A549 (cell line): ENCODE measurements around the gene RNF5. TPM values are rescaled to one million over a fixed set of nuclear protein-coding genes. Genes with fewer than 3 reads are reported as not detected.
"Not testable (repeated sequence)": the region's sequence is repeated elsewhere in the genome, so short reads cannot be mapped to it uniquely, and the experiment has no call there.

Experiments
- ATAC-seq, 2 experiments: fragments of 200-7000 bp in 1 of 2; fragments of >200 bp in 1 of 2; cut with Nextera tagmentation in 1 of 2; cut with Tn5 transposase in 1 of 2; 3 replicates each; pipeline versions ENCODE4 v1.8.0 to v1.9.1; 2018 to 2020; ENCODE audit warnings: mild to moderate bottlenecking in 1 of 2, moderate library complexity in 1 of 2
- CTCF ChIA-PET: fragments of 300-600 bp; sonication (Branson Sonifier 250); formaldehyde crosslinking; extraction: SDS; loops from one replicate; lab custom pipeline; 2021; ENCODE audit warnings: antibody characterized with exemption, inconsistent platforms; lab: Yijun Ruan, JAX
- POLR2A ChIA-PET: fragments of 350-600 bp; formaldehyde crosslinking; extraction: SDS; loops from one replicate; lab custom pipeline; 2021; ENCODE audit warnings: antibody characterized with exemption, inconsistent platforms; lab: Yijun Ruan, JAX
- DNase-seq, 2 experiments: peaks; one replicate each; pipeline versions ENCODE4 v3.0.0 to v3.0.0-alpha.2; 2011 to 2016; ENCODE audit warnings: low read depth in 1 of 2, low spot score in 1 of 2
- FAIRE-seq: peaks from 2 replicates; lab custom pipeline; 2011; peaks lifted over from hg19 to GRCh38; lab: Jason Lieb, UNC
- H3K27ac ChIP-seq, 2 experiments: fragments of >200 bp; sonication (Bioruptor Twin); formaldehyde crosslinking; 3 replicates each; pipeline ENCODE4 v1.5.1; 2016 to 2017
- H3K4me1 ChIP-seq: fragments of >200 bp; sonication (Bioruptor Twin); formaldehyde crosslinking; 3 replicates; pipeline ENCODE4 v1.6.1; 2016
- H3K4me2 ChIP-seq: fragments of >200 bp; sonication (Bioruptor Twin); formaldehyde crosslinking; 3 replicates; pipeline ENCODE4 v1.6.1; 2016
- H3K4me3 ChIP-seq: fragments of >200 bp; sonication (Bioruptor Twin); formaldehyde crosslinking; 3 replicates; pipeline ENCODE4 v1.5.1; 2016
- H3K9me3 ChIP-seq: fragments of >200 bp; sonication (Bioruptor Twin); formaldehyde crosslinking; 3 replicates; pipeline ENCODE4 v1.6.1; 2016
- BHLHE40 ChIP-seq: IDR thresholded peaks from 2 replicates; pipeline ENCODE4 v1.6.1; 2012; ENCODE audit warnings: low read depth, low read length, inconsistent platforms
- CBX2 ChIP-seq: fragments of 200-600 bp; sonication (generic); IDR thresholded peaks from 2 replicates; pipeline ENCODE4 v1.6.1; 2016; ENCODE audit warnings: low read depth, mild to moderate bottlenecking, borderline replicate concordance
- CEBPB ChIP-seq, 2 experiments: fragments of >200 bp in 1 of 2; sonication (Bioruptor Twin) in 1 of 2; formaldehyde crosslinking in 1 of 2; IDR thresholded peaks; 2 replicates each; pipeline ENCODE4 v1.6.1; 2012 to 2016
- FOSL2 ChIP-seq, 2 experiments: fragments of 450-650 bp in 1 of 2; fragments of >200 bp in 1 of 2; sonication (Bioruptor Twin) in 1 of 2; formaldehyde crosslinking; IDR thresholded peaks; 2 replicates each; pipeline versions ENCODE4 v1.5.0 to v1.6.1; 2016 to 2020; ENCODE audit warnings: mild to moderate bottlenecking in 1 of 2, moderate library complexity in 1 of 2
- GATA3 ChIP-seq: IDR thresholded peaks from 2 replicates; pipeline ENCODE4 v1.6.1; 2012; ENCODE audit warnings: borderline replicate concordance
- HOXA7 ChIP-seq: fragments of 250-450 bp; sonication (Bioruptor Pico); IDR thresholded peaks from 2 replicates; pipeline ENCODE4 v1.5.0; 2020; ENCODE audit warnings: mild to moderate bottlenecking, moderate library complexity
- KDM5A ChIP-seq: fragments of 200-600 bp; sonication (generic); IDR thresholded peaks from 2 replicates; pipeline ENCODE4 v1.6.1; 2016; ENCODE audit warnings: antibody characterized with exemption, mild to moderate bottlenecking
- MAFK ChIP-seq: fragments of 450-650 bp; IDR thresholded peaks from 2 replicates; pipeline ENCODE4 v1.6.1; 2014; ENCODE audit not compliant: partially characterized antibody
- MAZ ChIP-seq: fragments of 150-350 bp; IDR thresholded peaks from 2 replicates; pipeline ENCODE4 v1.6.1; 2014; ENCODE audit warnings: antibody characterized with exemption, low read depth, low read length, borderline replicate concordance
- NR3C1 ChIP-seq: fragments of >200 bp; sonication (Bioruptor Twin); formaldehyde crosslinking; IDR thresholded peaks from 3 replicates; pipeline ENCODE4 v1.6.1; 2017
- RARB ChIP-seq: fragments of 250-450 bp; sonication (Bioruptor Pico); IDR thresholded peaks from 2 replicates; pipeline ENCODE4 v1.8.0; 2021; ENCODE audit warnings: mild to moderate bottlenecking, moderate library complexity
- RNF2 ChIP-seq: fragments of 200-600 bp; sonication (generic); IDR thresholded peaks from 2 replicates; pipeline ENCODE4 v1.6.1; 2016; ENCODE audit warnings: low read depth, mild to moderate bottlenecking, antibody characterized with exemption, moderate library complexity, borderline replicate concordance
- TP53 ChIP-seq: fragments of 250-450 bp; sonication (Bioruptor Pico); IDR thresholded peaks from 2 replicates; pipeline ENCODE4 v1.5.0; 2021; ENCODE audit warnings: mild to moderate bottlenecking, moderate library complexity
- ZNF302 ChIP-seq: fragments of 250-450 bp; sonication (Bioruptor Pico); IDR thresholded peaks from 2 replicates; pipeline ENCODE4 v1.9.0; 2021; ENCODE audit warnings: inconsistent platforms, mild to moderate bottlenecking, moderate library complexity
- WGBS: methylation state at CpG from one replicate; pipeline ENCODE4 v1.1.6; 2017; ENCODE audit errors: missing lambda C conversion rate; 5-methylcytosine and 5-hydroxymethylcytosine counted together
- polyA plus RNA-seq, 4 experiments: library from polyadenylated mRNA; depleted of rRNA in 3 of 4; stranded (reverse); fragments of >200 nt; fragmentation: RNase III in 1 of 4; extraction: RNeasy Plus Mini Kit Qiagen cat#74134 plus additional on column Dnase treatment in 1 of 4; gene quantifications; 2 replicates in 3 of 4; 3 replicates in 1 of 4; pipeline ENCODE4 v1.2.3, GENCODE V29; 2011 to 2017
- TF ChIP-seq, protein P1 (sequence below): fragments of 250-450 bp; sonication (Bioruptor Pico); IDR thresholded peaks from 2 replicates; pipeline ENCODE4 v1.5.0; 2021; ENCODE audit warnings: mild to moderate bottlenecking, moderate library complexity, borderline replicate concordance
- TF ChIP-seq, protein P2 (sequence below): fragments of 200-600 bp; sonication (generic); IDR thresholded peaks from 2 replicates; pipeline ENCODE4 v1.6.1; 2016; ENCODE audit warnings: antibody characterized with exemption, mild to moderate bottlenecking, moderate library complexity
- TF ChIP-seq, protein P3 (sequence below): fragments of 150-350 bp; IDR thresholded peaks from 2 replicates; pipeline ENCODE4 v1.6.1; 2014; ENCODE audit warnings: low read depth, mild to moderate bottlenecking, low read length
- TF ChIP-seq, protein P4 (sequence below): fragments of >200 bp; sonication (Bioruptor Twin); formaldehyde crosslinking; IDR thresholded peaks from 3 replicates; pipeline ENCODE4 v1.5.1; 2016
- TF ChIP-seq, protein P5 (sequence below): IDR thresholded peaks from 2 replicates; pipeline ENCODE4 v1.6.1; 2012

RNF5 gene
- polyA plus RNA-seq, 2 of the 4 experiments (the other 2 are of a cell fraction) = 54.1 to 62.7 TPM

DNA sequence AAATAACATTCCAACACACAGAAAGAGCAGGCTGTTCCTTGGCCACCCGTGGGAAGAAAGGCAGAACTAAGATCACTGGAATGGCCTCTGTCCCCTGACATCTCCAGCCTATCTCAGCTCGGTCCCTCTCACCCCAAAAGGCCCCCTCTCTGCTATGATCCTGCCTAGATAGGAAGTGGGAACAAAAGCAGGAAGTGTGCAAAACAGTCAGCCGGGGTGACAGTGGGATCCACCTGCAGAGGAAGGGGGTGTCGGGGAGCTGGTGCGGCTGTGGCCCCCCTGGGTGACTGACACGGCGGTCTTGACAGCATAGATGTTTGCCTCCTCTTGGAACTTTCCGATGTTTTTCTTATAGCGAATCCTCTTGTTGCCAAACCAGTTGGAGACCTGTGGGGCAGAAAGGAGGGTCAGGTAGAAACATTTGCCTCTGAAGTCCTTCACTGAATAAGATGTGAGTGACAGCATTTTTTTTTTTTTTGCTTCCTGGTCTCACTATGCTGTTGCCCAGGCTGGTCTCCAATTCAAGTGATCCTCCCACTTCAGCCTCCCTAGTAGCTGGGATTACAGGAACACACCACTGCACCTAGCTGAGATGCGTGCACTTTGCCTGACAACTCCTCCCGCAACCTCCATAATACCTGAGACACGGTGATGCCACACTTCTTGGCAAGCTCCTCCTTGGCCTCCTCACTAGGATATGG, 9.0 kb downstream of the RNF5 start (continued):
- TF ChIP-seq, protein P1, sequence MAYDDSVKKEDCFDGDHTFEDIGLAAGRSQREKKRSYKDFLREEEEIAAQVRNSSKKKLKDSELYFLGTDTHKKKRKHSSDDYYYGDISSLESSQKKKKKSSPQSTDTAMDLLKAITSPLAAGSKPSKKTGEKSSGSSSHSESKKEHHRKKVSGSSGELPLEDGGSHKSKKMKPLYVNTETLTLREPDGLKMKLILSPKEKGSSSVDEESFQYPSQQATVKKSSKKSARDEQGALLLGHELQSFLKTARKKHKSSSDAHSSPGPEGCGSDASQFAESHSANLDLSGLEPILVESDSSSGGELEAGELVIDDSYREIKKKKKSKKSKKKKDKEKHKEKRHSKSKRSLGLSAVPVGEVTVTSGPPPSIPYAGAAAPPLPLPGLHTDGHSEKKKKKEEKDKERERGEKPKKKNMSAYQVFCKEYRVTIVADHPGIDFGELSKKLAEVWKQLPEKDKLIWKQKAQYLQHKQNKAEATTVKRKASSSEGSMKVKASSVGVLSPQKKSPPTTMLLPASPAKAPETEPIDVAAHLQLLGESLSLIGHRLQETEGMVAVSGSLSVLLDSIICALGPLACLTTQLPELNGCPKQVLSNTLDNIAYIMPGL (CRISPR knock-in tag) = no peak

DNA sequence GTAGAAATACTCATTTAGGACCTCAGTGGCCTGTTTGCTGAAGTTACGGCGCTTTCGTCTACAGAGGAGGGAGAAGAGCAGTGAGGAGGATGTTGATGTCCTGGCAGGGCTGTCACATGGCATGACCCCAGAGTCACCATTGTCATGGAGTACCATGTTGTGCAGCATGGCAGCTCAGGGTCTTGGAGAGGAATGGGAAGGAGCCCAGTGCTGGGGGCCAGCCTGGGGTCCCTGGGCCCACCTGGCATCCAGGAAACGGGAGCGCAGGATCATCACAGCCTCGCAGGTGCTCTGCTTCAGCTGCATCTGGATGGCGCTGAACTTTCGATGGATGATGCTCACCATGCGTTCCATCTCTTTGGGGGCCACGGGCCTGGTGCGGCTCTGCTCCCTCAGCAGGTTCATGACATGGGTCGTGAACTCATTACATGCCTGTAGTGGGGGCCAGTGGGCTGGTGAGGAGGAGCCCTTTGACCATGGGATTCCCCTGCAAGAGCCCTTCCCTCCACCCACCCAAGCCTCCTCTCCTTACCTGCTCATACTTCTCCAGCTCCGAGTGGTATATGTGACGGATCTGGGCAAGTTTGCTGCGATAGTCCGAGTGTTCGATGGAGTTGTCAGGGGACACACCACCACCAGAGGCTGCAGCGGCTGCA, 9.6 kb downstream of the RNF5 start:
- CTCF ChIA-PET = interaction anchor here (0.8 to 1.4 kb wide), 2 partner anchors 8 to 9 kb away, joined by 3 to 6 read pairs; no protein-coding TSS in a partner anchor
- Histone ChIP-seq H3K4me1 (peaks cover 43% of the 10 kb centered on the region), H3K4me2 (peak overlapping the region; percentile 99; the same call in 2 of the 3 replicates)
- not testable (repeated sequence) for H3K9me3 ChIP-seq, H3K4me3 ChIP-seq, ATAC-seq, DNase-seq, FAIRE-seq, H3K27ac ChIP-seq
- POLR2A ChIA-PET = interaction anchor here (1.1 kb wide), 1 partner anchor 10 kb away, joined by 3 read pairs; no protein-coding TSS in a partner anchor
- 89% methylated on average over 7 of the region's 18 CpGs for WGBS

DNA sequence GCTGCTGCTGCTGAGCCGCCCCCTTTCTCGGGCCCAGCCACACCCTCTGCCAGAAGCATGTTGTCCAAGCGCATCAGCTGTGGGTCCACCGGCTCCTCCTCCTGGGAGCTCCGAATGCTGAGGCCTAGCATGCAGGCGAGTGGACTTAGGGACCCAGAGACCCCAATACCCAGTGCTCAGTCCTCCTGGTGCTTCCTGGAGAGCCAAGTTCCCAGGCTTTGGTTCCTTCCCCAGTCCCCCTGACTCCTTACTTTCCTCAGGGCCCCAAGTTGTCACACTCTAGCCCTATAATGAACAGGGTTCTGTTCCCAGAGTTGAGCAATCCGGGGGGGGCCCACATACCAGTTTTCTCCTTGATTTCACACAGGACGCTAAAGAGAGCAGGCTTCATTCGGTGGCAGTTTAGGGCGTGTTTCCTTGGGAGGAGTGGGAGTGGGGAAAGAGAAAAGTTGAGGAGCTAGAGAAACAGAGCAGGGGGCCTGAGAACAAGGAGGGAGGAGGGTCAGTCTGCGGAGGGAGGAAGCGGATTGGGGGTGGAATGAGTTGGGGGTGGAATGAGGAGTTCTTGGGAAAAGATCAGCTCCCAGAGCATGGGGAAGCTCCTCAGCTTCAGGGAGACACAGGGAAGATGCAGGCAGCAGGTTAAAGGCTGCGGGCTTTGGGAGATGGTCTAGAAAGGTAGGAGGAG, 10.3 kb downstream of the RNF5 start:
- Histone ChIP-seq H3K4me3 (peak overlapping the region; percentile 94), H3K4me1 (peaks cover 43% of the 10 kb centered on the region), H3K9me3 (no peaks in the 10 kb centered on the region), H3K4me2 (peak overlapping the region; percentile 99), H3K27ac (peak overlapping the region; percentile 99 to 100)
- TF ChIP-seq BHLHE40 (no peak), KDM5A (no peak), GATA3 (no peak), NR3C1 (no peak), MAFK (no peak), CBX2 (no peak), HOXA7 (no peak), TP53 (no peak), FOSL2 (IDR thresholded peaks at IDR 0.05) (no peak), FOSL2 (CRISPR knock-in tag; IDR thresholded peaks at IDR 0.05) (no peak), RNF2 (no peak), CEBPB (IDR thresholded peaks at IDR 0.05) (no peak), RARB (CRISPR knock-in tag) (no peak), ZNF302 (CRISPR knock-in tag) (no peak), MAZ (no peak)
- TF ChIP-seq, protein P2, sequence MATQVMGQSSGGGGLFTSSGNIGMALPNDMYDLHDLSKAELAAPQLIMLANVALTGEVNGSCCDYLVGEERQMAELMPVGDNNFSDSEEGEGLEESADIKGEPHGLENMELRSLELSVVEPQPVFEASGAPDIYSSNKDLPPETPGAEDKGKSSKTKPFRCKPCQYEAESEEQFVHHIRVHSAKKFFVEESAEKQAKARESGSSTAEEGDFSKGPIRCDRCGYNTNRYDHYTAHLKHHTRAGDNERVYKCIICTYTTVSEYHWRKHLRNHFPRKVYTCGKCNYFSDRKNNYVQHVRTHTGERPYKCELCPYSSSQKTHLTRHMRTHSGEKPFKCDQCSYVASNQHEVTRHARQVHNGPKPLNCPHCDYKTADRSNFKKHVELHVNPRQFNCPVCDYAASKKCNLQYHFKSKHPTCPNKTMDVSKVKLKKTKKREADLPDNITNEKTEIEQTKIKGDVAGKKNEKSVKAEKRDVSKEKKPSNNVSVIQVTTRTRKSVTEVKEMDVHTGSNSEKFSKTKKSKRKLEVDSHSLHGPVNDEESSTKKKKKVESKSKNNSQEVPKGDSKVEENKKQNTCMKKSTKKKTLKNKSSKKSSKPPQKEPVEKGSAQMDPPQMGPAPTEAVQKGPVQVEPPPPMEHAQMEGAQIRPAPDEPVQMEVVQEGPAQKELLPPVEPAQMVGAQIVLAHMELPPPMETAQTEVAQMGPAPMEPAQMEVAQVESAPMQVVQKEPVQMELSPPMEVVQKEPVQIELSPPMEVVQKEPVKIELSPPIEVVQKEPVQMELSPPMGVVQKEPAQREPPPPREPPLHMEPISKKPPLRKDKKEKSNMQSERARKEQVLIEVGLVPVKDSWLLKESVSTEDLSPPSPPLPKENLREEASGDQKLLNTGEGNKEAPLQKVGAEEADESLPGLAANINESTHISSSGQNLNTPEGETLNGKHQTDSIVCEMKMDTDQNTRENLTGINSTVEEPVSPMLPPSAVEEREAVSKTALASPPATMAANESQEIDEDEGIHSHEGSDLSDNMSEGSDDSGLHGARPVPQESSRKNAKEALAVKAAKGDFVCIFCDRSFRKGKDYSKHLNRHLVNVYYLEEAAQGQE = no peak
- TF ChIP-seq, protein P3, sequence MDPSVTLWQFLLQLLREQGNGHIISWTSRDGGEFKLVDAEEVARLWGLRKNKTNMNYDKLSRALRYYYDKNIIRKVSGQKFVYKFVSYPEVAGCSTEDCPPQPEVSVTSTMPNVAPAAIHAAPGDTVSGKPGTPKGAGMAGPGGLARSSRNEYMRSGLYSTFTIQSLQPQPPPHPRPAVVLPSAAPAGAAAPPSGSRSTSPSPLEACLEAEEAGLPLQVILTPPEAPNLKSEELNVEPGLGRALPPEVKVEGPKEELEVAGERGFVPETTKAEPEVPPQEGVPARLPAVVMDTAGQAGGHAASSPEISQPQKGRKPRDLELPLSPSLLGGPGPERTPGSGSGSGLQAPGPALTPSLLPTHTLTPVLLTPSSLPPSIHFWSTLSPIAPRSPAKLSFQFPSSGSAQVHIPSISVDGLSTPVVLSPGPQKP = no peak
- TF ChIP-seq, protein P4, sequence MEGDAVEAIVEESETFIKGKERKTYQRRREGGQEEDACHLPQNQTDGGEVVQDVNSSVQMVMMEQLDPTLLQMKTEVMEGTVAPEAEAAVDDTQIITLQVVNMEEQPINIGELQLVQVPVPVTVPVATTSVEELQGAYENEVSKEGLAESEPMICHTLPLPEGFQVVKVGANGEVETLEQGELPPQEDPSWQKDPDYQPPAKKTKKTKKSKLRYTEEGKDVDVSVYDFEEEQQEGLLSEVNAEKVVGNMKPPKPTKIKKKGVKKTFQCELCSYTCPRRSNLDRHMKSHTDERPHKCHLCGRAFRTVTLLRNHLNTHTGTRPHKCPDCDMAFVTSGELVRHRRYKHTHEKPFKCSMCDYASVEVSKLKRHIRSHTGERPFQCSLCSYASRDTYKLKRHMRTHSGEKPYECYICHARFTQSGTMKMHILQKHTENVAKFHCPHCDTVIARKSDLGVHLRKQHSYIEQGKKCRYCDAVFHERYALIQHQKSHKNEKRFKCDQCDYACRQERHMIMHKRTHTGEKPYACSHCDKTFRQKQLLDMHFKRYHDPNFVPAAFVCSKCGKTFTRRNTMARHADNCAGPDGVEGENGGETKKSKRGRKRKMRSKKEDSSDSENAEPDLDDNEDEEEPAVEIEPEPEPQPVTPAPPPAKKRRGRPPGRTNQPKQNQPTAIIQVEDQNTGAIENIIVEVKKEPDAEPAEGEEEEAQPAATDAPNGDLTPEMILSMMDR = no peak
- TF ChIP-seq, protein P5, sequence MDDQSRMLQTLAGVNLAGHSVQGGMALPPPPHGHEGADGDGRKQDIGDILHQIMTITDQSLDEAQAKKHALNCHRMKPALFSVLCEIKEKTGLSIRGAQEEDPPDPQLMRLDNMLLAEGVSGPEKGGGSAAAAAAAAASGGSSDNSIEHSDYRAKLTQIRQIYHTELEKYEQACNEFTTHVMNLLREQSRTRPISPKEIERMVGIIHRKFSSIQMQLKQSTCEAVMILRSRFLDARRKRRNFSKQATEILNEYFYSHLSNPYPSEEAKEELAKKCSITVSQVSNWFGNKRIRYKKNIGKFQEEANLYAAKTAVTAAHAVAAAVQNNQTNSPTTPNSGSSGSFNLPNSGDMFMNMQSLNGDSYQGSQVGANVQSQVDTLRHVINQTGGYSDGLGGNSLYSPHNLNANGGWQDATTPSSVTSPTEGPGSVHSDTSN = no peak
- ChIA-PET CTCF (interaction anchor here (1.4 kb wide), 1 partner anchor 9 kb away, joined by 6 read pairs; no protein-coding TSS in a partner anchor), POLR2A (interaction anchor here (1.1 kb wide), 1 partner anchor 11 kb away, joined by 3 read pairs; no protein-coding TSS in a partner anchor)
- 65% methylated on average over 8 of the region's 13 CpGs for WGBS
- DNase-seq (no peak), FAIRE-seq (no peak), ATAC-seq (no peak)
